Activated T-cell treated with anti-CD3 and anti-CD28 coated beads, Interleukin-2, amount 50 U/mL, for 48 hours (primary cell): ENCODE data around the gene TMEM72.
A peak's percentile ranks its signal among the peaks of the same experiment; 100 is the strongest.

Source experiments
- DNase-seq, 2 experiments: peaks; one replicate each; pipeline ENCODE4 v3.0.0-alpha.2; 2020

TMEM72 gene

DNA sequence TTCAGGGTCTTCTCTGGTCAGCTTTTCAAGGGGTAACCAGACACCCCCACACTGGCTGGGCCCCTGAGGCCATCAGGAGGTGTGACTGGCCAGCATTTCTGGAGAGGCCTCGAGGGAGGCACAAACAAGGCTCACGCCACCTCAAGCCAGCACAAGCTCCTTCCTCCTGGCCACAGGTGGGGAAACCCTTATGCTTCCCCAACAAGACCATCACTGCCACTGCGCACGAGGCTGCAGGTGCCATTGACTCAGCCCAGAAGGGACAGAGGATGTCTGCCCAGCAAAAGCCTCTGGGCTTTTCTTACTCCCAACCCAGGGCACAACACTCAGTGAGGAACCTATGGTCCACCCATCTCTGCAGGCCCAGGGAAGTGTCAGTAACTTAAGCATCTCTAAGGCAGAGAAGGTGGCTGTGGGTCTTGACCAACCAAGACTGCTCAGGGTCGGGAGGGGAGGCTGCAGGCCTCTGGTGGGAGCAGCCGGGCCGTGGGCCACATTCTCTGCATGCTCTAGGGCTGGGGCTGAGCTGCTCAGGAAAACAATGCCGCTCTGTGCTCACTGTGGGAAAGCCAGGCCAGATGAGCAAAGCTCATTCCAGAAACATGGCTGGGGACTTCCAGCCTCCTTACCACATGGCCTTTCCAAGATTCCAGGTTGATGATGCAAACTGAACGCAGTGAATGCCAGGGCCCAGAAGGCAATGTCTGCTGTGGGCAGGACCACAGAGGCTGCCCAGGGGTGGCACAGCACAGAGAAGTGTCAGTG is 24.2 kb downstream of the TMEM72 start:
- DNase-seq, result no peak

DNA sequence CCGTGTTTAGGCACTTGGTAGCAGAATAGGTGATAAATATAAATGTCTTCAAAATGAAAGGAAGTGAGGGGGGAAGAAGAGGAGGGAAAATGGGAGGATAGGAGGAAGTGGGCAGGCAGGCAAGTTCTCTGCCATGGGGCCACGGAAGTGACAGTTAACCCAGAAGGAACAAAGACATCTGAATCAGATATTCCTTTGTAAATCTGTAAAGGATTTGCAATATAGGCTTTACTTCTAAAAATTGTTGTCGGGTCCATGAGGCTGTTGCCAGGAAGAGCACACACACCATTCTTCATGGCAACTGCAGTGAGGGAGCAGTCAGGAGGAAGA is 24.8 kb downstream of the TMEM72 start:
- no peak for DNase-seq

DNA sequence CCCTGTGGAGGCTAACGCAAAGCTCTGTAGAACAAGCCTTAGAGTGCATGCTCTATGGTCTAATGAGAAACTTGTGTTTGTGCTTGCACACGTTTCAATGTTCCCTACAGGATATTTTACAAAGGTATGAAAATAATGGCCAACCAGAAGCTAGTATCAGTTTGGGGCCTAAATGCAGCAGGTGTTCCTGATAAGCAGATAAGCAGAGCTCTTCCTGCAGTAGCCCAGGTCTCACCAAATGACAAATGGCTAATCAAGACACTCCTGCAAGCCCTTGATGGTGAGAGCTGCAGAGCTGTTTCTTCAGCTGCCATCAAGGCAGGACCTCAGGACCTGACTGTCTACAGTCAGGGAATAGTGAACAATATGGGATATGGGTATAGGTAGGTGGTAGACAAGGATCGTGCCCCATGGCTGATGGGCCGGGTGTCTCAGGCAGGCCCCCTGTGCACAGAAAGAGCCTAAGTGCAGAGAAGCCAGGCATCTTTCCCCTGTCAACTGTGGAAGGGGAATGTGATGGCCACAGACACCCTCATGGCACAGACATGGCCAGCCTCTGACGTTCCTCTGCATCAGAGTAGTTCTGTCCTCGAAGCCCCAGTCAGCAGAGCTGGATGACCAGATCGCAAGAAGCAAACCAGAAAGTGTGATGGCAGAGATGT is 25.3 kb downstream of the TMEM72 start:
- no peak for DNase-seq

DNA sequence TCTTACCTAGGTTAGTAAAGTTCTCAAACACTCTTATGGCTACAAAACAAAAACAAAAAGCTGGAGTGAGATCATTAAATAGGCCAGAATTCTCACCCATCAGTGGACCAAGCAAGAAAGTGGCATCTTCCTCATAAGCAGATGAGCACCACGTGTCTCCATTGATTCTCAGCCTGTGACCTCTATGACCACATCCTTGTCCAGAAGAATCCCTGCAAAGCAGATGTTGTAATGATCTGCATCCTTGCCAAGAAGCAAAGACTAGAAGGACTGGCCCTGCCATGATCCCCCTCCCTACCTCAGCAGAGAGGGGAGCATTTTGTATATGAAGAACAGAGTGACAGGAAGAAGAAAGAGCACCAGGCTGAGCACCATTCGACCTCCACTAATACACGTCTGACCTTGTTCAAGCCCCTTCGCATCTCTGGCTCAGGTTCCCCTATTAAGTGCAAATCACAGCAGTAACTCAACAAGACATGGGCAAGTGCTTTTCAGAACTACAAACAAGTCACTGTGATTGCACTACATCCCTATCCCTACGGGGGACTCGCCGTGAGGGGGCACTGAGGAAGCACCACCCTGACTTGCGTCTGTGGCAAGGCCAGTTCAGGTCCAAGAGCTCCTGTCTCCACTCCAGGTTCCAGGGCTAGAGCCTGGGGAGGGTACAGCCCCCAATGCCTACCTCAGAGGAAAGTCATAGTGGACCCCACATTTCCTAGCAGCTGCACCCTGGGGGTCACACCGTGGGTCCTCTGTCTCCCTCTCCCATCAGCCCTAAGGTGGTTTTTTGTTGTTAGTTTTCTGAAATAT is 26.3 kb downstream of the TMEM72 start:
- DNase-seq, result no peak

DNA sequence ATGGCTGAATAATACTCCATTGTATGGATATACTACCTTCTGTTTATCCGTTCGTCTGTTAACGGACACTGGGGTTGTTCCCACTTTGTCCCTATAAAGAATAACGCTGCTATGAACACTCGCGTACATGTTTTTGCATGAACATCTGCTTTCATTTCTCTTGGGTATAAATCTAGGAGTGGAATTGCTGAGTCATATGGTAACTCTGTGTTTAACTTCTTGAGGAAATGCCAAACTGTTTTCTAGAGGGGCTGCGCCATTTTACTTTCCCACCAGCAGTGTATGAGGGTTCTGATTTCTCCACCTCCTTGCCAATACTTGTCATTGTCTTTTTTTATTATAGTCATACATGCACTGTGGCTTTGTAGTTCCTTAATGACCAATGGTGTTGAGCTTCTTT is 27.8 kb downstream of the TMEM72 start:
- DNase-seq, result no peak

DNA sequence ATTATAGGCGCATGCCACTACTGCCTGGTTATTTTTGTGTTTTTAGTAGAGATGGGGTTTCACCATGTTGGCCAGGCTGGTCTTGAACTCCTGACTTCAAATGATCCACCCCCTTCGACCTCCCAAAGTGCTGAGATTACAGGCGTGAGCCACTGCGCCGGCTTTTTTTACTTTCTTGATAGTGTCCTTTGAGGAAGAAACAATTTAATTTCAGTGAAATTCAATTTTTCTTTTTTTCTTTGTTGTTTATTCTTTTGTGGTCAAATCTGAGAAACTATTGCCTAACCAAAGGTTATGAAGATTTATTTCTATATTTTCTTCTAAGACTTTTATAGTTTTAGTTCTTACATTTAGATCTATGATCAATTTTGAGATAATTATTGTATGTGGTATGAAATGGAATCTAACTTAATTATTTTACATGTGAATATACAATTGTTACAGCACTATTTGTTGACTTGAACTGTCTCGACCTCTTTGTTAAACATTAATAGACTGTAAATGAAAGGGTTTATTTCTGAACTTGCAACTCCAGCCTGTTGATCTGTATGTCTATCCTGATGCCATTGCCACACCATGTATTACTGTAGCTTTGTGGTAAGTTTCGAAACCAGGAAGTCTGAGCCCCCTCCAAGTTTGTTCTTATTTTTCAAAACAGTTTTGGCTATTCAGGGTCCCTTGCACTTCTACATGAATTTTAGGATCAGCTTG is 28.7 kb downstream of the TMEM72 start:
- no peak for DNase-seq

DNA sequence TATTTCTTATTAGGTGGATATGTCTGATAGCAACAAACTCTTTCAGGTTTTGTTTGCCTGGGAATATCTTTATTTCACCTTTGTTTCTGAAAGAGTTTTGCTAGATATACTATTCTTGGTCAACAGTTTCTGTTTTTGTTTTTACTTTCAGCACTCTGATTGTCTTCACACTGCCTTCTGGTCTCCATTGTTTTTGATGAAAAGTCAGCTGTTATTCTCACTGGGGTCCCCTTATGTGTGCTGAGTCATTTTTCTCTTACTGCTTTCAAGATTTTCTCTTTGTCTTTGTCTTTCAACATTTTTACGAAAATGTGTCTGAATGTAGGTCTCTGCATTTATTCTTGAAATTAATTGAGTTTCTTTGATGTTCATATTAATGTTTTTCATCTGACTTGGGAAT is 33.2 kb downstream of the TMEM72 start:
- DNase-seq, result no peak

DNA sequence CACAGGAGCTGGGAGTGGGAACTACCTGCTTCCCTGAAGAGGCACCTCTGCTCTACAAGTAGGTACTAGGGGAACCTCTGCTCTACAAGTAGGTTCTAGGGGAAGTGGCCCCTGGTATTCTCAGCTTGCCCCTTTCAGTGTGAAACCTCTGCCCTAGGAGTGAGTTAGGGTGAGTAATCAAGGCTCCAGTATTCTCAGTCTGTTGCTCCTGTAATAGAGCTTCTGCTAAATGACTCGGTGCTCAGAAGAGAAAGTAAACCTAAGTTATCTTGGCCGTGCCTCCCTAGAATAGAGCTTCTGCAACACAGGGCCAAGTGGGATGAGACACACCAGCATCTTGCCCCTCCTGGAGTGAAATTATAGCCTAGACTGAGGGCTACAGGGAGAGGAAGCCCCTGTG is 35.1 kb downstream of the TMEM72 start:
- DNase-seq, result peak in 1 of 2 experiments; percentile 11

DNA sequence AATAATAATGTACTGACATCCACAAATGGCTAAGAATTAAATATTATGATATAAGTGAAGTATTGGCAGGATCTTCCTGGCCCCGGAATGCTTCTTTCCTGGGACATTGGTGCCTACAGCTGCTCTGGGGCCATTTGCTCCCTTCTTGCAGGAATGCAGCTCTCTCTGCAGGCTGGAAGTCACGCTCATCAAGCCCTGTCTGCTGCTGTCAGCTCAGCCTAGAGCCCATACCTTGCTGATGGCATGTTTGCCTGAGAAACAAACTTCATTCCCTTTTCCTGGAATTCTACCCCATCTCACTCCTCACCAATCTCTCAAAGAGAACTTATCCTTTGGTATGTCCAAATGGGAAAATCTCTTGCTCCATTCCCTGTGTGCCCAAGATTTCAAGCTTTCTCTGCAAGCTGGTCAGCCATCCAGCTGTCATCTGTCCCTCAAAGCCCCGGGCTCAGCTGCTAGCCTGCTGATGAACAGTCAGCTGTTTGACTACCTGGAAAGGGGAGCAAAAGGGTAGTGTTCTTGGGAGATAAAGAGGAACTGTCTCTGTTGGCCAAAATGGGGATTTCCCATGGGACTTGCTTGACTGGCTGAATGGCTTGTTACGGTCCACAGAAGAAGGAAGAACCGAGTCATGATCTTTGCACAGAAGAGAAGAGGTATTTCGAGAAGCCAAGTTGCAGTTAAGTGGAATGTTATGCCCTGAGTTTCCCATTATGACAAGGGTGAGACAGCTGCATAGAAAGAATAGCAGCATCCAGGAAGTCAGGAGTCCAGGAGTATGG is 36.4 kb downstream of the TMEM72 start:
- peak in 1 of 2 experiments; percentile 8 for DNase-seq

DNA sequence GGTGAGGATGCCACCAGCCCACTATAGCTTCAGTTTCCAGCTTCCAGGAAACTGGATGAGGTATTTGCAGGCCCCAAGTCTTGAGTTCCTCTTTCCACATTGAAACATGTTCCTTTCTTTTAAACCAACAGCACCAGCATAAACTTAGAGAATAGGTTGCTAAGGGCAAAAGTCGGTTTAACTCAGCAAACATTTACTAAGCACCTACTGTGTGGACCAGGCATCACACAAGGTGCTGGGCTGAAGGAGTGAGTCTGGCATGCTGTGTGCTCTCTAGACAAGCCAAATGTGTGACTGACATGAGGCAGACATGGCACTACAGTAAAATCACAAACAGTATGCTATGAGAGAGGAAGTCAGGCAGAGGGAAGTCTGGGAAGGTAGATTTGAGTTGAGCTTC is 37.5 kb downstream of the TMEM72 start:
- peak in 1 of 2 experiments; percentile 2 for DNase-seq

DNA sequence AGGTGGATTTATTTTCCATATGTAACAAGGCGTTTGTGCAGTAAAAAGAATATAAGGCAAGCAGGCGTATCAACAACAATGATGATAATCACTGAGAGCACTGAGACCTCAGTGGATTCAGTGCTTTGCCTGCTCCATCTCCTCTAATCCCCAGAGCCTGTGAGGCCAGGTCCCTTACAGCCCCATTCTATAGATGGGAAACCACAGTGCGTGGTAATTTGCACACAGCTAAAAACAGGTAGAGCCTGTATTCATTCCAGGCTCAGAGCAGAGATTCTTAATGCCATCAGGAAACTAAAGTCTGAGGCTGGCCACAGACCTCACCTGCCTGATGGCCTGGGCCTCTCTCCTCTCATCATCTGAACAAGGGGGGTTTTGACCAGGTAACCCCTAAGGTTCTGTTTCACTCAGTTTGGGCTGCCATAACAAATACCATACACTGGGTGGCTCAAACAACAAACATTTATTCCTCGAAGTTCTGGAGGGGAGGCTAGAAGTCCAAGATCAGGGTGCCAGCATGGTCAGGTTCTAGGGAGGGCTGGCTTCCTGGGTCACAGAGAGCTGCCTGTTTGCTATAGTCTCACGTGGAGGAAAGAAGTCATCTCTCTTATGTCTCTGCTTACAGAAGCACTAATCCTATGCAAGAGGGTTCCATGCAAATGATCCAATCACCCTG is 38.1 kb downstream of the TMEM72 start:
- peak in 1 of 2 experiments; percentile 2 for DNase-seq

DNA sequence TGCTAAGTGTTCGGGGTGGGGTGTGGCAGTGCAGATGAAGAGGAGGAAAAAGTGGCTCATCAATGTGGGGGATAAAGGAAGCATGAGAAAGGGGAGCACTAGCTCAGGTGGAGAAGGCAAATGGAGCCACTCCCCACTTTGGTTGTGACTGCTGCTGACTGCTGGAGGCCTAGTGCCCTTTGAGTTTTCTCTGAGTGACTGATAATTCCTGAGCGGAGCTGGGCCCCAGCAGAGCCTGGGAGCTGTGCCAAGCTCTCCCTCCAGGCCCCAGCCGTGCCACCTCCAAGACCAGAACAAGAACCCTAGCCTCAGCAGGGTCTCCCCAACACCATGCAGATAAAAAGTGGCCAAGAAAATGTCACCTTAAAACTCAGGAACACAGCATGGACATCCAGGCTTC is 38.8 kb downstream of the TMEM72 start:
- peak in 1 of 2 experiments; percentile 2 for DNase-seq

DNA sequence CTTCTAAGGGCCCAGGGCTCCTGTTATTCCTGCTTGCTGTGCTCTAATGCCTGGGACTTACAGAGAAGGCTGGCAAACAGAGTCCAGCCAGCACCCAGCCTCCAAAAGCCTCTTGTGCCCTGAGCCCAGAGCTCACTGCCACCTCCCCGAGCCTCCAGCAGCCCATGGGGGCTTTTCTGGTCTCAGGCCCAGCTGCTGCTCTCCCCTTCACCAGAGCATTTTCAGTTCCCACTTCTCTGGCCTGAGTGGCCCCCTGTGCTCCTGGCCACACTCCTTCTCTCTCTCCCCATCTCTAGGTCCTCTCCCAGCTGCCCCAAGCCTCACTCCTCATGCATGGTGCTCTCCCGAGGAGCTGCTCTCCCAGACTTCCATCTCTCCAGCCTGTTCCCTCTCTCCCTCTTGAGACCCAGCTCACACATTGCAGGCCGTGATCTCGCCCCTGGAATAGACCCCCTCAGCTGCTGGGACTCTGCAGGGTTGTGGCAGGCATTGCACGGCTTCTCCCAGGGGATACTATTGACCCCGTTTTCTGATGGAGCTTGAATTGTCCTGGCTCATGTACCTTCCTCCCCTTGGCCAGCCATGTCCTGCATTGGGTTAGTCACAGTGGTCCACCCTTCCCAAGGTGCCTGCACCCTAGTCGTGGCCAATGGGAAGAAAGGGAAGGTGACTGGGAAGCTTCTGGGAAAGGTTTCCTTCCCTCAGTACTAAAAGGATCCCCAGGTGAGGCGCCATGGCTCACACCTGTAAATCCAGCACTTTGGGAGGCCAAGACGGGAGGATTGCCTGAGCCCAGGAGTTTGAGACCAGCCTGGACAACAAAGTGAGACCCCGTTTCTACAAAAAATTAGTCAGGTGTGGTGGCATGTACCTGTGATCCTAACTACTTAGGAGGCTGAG is 39.4 kb downstream of the TMEM72 start:
- no peak for DNase-seq

DNA sequence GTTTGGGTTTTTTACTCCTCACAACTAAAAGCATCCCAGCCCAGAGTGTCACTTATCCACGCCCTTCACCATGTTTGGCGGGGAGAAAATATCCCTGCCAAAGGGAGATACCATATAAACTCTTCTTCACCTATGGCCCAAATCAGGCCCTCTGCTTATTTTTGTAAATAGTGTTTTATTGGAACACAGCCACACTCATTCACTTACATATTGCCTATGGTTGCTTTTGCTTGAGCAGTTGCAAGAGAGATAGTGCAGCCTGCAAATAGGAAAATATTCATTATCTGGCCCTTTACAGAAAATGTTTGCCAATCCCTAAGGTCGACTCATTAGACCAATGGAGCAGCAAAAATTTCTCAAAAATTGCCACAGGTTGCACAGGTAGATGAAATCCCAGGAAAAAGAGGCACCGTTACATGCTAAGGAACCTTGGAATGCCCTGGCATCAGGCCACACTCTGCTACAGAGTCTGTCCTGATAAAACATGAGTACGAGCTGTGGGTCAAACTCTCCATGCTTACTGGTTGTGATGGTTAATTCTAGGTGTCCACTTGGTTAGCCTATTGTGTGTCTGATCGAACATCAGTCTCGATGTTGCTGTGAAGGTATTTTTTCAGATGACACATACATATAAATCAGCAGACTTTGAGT is 40.6 kb downstream of the TMEM72 start:
- DNase-seq, result no peak

DNA sequence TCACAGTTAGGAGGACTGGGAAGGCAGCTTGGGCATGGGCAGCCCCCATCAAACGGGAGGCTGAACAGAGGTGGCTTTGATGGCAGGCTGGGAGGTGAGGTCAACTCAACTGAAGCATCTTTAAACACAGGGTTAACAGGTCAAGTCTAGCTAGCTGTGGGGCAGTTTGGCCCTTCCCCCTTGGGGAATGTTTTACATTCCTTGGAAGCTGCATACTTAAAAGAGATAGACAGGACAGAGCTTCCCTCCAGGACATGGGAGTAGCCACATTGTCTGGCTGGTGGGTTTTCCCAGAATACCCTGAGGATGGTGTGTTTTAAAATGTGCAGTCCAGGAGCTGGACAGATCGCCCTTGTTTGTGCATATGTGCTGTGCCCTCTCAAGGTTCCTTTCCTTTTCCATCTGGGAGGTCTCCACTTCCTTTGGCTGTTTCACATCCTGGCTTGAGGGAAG is 41.7 kb downstream of the TMEM72 start:
- no peak for DNase-seq

DNA sequence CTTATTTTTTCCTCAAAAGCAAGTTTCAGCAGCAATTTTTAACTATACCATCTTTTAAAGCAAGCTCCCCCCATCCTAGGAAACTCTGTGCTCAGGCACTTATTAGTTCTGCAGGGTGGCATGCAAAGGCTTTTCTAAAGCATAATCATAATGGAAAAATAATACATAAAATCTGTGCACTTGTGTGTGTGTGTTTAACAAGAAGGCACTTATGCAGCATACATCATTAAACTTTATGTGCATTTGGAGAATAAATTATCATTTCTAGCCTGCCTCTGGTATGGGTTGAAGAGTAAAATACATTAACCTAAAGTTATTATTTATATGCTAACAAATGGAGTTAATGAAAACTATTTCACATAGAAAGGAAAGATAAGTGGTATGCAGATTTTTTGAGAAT is 42.9 kb downstream of the TMEM72 start:
- DNase-seq, result no peak

DNA sequence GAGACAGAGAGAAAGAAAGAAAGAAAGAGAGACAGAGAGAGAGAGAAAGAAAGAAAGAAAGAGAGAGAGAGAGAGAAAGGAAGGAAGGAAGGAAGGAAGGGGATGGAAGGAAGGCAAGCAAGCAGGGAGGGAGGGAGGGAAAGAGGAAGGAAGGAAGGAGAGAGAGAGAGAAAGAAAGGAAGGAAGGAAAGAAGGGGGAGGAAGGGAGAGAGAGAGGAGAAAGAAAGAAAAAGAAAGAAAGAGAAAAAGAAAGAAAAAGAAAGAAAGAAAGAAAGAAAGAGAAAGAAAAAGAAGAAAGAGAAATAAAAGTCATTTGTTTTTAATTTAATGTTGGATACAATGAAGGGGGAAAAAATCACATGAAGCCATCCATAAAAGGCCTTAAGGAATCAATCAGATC is 43.8 kb downstream of the TMEM72 start:
- no peak for DNase-seq

DNA sequence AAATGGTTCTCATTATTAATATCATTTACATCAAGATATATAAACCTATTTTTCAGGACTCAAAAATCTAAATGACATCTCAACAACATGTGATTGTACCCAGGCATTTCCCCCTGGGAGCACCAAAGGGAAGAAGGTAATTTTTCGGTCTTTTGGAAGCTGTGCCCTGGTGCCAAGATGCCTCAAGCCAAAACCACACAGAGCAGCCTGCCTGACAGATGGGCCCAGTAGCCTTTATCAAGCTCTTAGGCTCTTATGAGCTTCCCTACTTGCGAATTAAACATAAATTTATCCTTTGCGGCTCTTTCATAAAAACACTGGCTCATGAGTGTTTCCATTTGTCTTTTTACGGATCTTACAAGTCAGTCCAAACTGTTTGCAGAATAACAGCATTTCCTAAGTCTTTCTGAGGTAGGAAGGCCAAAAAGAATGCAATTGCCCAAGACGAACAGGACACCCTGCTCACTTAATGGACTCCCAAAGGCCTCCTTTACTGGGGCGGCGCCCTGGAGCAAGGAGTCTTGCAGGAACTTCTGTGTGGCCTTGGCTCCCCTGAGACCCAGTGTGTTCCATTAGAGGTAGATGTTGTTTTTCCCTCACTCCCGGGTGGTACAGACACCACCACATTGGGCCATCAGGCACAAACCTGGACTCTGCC is 44.4 kb downstream of the TMEM72 start:
- DNase-seq, result no peak

DNA sequence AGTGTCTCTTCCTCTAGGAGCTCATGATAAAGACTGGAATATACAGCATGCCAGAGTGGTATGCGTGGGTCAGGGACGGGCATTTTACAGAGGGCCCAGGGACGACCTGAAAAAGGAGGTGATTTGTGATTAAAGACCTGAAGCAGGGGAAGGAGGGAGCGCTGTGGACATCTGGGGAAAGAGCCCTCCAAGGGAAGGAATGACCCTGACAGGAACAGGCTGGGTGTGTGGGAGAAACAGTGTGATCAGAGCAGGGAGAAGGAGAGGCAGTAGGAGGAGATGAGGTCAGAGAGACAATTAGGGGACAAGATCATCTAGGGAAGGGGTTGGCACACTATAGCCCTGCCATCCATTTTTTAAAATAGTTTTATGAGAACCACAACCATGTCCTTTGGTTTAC is 45.1 kb downstream of the TMEM72 start:
- no peak for DNase-seq
